ENCODE results near the gene OLFM4. TPM values are rescaled to one million over a fixed set of nuclear protein-coding genes. Genes with fewer than 3 reads are reported as not detected.

Gene OLFM4
- total RNA-seq, 1 donor from 2014 or later: 0.35 TPM

DNA sequence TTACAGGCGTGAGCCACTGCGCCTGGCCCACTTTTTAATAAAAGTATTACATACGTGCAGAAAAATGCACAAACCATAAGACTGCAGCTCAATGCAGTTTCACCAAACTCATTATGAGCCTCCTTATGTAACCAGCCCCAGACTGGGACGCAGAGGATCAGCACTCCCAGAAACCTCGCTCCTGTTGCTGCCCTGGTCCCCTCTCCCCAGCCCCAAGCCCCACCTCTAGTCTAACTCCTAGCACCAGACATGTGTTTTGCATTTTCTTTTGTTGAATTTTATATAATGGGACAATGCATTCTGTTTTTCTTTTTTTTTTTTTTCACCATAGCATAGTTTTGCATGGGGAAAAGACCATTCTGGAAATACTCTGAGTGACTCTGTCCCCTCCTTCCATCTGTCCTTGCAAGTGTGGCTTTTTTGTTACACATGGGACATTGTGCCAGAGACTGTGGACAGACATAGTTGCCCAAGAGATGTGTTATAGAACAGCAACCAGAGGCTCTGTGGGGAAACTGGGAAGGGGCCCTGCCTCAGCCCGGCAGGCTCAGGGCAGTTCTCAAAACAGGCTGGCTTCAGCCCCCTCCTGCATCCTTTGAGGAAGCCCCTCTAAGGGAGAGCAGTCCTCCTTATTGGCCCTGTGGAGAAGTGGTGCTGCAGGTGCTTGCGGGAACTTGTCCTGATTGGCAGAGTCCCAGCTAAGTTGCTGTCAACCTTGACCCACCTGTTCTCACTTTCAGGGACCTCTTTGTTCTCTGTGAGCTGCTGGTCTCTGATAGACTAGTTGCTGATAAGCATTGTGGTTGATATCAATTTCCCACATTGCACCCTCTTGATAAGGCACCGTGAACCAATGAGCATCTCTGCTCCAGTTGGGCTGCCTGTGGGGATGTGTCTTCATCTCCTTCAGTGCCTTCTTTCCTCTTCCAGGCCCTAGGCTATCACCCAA lies 13.8 kb upstream of the OLFM4 start:
- DNase-seq (ENCODE audit: low spot score) (no peak), ATAC-seq (no peak)

DNA sequence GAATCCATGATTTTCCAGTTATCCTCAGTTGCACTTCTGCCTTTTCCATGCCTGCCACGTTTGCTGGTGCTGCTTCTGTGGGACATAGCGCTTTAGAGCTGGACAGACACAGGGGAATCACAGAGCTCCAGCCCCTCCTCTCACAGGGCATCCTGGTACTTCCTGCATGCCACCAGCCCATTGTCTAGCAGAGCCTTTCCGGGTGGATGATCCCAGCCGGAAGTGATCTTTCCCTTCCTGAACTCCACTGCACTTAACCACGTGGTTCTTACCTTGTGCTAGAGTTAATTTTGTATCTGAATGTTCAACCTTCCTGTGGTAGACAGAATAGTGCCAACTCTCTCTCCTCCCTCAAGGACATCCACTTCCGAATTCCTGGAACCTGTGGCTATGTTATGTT lies 12.6 kb upstream of the OLFM4 start:
- ATAC-seq: no peak
- no peak for DNase-seq (ENCODE audit: low spot score)

DNA sequence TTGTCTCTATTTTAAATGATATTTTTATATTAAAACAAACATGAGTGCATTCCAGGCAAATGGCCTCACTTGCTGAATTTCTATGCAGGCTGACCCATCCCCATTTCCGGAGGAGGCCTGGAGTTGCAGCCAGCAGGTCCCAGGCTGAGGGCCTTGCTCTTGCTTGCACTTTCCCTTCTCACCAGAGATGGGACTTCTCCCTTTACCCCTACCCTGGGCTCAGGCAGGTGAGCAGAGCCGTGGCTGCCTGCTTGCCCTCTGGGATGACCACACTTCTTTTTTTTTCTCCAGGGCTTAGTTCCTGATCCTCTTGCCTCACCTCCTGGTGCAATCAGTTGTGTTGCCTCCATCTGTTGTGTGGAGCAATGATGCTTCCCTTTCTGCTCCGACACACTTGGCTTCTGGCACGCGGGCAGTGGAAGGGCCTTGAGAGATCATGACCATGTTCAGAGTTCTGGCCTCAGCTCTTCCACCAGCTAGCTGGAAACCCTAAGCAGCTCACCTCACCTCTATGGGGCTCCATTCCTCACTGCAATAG lies 11.1 kb upstream of the OLFM4 start:
- DNase-seq (ENCODE audit: low spot score) (no peak), ATAC-seq (no peak)

DNA sequence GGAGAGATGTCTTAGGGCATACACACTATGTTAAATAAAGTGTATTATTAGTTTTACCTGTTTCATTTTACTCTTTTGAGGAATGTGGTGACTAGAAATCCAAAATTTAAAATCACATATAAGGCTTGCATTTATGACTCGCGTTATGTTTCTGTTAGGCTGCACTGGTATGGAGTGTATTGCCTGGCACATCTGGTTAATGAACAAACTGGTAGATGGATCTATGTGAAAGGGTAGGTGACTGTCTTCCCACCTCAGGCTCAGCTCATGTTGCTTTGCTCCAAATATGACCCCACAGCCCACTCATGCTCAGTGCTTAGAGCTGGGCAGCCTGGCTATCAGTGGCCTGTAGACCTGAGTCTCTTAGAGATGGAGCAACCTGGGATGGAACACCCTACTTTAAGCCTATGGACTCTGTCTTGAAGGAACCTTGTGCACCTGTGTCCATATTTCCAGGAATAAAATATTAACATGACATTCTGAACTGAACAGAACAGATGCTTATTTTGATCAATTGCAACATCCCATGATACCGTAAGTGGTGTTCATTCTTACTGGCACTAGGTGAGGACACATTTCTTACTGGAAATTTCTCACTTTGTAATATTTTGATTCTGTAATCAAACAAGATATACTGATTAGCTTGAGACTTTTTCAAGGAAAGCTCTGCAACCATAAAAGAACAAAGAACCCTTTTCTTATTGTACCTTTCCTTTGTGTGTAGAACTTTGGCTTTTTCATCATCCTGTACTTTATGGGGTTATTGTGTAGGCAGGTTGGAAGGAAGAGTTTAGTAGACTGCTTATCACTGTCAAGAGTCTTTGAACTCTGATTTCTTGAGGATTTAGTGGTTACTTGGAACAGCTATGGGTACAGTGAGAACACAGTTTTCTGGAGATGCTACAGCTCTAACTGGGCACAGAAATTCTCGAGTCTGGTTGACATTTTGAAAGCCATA lies 9.6 kb upstream of the OLFM4 start:
- no peak for DNase-seq (ENCODE audit: low spot score)
- ATAC-seq: no peak

DNA sequence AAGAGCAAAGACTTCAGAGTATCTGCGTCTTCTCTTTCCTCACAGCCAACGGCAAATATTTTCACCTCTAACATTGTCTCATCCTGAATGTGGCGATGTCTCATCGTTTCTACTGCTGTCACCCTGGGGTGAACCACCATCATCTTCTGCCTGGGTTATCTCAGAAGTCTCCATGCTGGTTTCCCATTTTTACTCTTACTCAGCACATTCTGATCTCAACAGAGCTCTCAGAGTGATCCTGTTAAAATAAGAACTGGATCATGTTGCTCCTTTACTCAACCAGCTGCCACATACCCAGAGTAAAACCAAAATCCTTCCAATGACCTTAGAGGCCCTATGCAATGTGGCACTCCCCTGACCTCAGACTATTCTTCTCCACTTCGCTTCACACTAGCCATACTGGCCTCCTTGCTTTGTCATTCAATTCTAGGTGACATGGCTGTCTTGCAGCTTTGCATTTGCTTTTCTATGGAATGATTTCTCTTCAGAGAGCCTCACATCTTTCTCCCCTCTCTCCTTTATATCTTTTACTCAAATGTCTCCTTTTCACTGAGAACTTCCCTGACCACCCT lies 7.8 kb upstream of the OLFM4 start:
- no peak for ATAC-seq
- no peak for DNase-seq (ENCODE audit: low spot score)

DNA sequence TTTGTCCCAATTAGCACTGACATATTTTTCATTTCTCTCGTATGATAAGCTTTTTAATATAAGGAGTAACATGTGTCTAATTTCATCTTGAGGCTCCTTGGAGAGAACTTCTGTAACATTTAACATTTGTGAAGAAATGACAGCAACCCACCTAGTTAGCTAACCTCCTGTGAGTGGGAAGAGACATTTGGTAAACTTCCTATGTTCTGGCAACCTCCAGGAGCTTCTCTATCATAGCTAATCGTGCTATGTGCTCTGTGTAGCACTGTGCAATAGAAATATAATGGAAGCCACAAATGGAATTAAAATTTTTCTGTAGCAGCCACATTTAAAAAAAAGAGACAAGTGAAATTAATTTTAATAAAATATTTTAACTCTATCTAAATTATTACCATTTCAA lies 5.4 kb upstream of the OLFM4 start:
- DNase-seq (ENCODE audit: low spot score) (no peak), ATAC-seq (no peak)

DNA sequence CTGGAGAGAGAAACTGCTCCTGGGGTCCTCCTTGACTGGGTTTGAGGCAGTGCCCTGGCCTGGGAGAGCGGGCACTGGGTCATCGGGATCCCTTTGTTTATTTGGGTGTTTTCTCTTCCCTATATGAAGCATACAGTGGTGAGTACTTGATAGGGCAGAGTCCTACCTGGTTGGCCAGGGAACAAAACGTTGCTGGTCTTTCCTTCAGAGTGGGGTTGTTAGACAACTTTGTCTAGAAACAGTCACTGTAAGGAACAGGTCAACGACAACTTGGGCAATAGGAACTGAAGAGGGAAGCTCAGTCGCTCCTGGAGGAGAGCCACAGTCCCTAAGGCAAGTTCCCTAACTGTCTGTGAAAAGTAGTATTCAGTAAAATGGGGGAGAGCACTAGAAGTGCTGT lies 550 bp upstream of the OLFM4 start:
- DNase-seq (ENCODE audit: low spot score) (no peak), ATAC-seq (no peak)

DNA sequence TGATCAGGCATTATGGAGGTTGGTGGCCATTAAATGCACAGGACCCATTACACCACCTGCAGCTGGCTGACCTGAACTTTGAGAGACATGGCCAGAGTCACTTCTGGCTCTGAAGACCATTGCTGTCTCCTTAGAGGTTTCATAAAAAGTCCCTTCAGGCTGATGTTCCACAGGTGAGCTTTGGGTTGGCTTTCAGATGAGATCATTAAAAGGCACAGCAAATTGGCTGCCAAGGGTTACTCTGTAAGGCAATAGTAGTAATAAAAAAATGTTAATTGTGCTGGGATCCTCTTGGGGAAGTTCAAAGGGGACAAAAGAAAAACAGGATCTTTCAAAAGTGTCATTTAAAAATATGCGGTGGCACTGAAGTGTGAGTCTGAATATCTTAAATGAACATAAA lies 4.2 kb downstream of the OLFM4 start:
- ATAC-seq (no peak), DNase-seq (ENCODE audit: low spot score) (no peak)

DNA sequence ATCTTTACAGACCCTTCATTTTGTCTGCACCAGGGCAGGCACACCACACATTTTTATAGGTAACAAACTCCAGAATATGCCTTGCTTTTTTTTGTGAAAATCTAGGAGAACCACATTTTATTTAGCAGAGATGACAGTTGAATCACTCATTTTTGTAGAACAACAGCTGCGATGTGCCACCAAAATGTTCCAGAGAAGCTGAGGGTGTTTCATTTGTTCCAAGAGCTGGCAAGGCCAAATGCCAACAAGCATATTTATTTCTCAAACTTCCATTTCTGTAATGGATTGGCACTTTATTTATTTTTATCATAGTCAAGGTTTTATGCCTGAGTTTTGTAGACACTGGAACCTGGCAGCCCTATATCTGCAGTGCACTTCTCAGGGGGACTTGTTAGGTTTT lies 10.4 kb downstream of the OLFM4 start:
- ATAC-seq: no peak
- no peak for DNase-seq (ENCODE audit: low spot score)

DNA sequence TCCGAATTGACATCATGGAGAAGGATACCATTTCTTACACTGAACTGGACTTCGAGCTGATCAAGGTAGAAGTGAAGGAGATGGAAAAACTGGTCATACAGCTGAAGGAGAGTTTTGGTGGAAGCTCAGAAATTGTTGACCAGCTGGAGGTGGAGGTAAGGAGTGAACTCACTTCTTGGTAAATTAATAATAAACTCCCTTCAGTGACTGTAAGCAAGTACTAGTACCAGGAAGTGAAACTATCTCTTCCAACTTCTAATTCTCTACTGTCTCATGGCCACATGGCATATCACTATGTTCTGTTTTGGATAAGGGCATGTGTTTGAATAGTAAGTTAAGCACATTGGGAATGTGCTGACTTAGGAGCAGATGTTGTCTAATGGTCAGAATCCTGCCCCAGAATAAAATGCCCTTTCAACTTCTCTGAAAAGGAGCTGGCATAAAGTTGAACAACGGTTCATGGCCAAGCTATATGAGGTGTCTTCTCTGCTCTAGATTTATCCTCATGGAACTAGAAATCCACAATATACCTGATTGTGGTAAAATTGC lies 13.4 kb downstream of the OLFM4 start:
- ATAC-seq (no peak), DNase-seq (ENCODE audit: low spot score) (no peak)

DNA sequence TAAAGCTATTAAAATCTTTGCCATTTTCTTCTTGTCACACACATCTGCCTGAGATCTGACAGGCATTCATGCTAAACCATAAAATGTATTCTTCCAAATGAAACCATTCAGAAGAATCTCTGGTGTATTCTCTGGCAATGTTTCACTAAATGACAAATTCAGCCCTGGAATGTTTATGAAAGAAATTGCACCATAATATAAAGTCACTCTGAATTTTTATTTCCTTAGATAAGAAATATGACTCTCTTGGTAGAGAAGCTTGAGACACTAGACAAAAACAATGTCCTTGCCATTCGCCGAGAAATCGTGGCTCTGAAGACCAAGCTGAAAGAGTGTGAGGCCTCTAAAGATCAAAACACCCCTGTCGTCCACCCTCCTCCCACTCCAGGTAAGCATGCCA lies 14.3 kb downstream of the OLFM4 start:
- DNase-seq (ENCODE audit: low spot score) (no peak), ATAC-seq (no peak)

DNA sequence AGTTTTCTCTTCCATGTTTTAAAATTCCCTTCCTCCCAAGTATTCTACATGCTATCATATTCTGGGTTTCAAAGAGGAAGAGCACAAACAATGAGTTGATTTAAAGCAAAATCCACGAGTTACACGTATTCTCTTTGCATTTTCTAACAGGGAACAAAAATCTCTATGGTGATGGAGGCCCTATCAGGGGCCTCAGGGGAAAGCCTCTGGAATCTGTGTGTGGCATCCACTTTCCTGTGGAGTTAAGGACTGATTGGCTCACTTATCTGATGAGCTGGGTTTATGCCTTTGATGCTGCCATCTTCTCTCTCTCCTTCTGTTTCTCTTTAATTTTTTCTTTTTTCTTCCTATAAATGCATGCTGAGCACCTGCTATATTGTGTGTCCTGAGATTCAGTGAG lies 14.8 kb downstream of the OLFM4 start:
- no peak for DNase-seq (ENCODE audit: low spot score)
- ATAC-seq: no peak

DNA sequence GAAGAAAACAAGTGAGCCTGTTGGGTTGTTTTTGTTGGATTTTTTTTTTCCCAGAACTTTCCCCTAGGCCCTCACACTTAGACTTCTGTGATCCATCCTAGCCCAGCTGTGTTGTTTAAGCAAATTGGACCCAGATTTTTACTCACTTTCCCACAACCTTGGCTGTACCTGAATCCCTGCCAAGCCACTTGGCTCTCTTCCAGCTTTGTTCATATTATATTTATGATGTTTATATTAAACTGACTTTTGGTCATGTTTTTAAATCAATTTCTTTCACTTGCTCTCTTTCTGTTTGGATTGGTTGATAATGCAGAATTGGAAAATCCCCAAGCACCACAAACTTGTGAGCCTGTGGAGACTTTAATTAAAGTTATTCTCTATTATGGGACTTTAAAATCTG lies 16.6 kb downstream of the OLFM4 start:
- DNase-seq (ENCODE audit: low spot score) (no peak), ATAC-seq (no peak)

DNA sequence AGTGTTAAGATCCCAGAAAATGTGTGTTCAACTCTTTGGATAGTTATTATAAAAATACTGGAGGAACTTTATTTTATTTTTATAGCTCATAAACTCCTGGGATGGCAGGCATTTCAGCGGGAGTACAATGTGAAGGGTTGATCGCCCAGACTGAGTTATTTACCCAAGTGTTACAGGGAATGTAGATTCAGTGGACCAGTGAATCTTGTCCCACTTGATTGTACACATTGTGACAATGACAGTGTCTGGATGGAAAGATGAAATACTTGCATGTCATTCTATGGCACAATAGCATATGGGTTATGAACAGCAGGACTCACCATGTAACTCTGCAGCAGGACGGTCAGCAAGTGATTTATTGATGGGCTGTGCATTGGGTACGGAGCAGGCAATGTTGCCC lies 20.3 kb downstream of the OLFM4 start:
- DNase-seq (ENCODE audit: low spot score) (no peak), ATAC-seq (no peak)

DNA sequence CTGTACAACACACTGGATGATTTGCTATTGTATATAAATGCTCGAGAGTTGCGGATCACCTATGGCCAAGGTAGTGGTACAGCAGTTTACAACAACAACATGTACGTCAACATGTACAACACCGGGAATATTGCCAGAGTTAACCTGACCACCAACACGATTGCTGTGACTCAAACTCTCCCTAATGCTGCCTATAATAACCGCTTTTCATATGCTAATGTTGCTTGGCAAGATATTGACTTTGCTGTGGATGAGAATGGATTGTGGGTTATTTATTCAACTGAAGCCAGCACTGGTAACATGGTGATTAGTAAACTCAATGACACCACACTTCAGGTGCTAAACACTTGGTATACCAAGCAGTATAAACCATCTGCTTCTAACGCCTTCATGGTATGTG lies 21.5 kb downstream of the OLFM4 start:
- DNase-seq (ENCODE audit: low spot score) (no peak), ATAC-seq (no peak)

DNA sequence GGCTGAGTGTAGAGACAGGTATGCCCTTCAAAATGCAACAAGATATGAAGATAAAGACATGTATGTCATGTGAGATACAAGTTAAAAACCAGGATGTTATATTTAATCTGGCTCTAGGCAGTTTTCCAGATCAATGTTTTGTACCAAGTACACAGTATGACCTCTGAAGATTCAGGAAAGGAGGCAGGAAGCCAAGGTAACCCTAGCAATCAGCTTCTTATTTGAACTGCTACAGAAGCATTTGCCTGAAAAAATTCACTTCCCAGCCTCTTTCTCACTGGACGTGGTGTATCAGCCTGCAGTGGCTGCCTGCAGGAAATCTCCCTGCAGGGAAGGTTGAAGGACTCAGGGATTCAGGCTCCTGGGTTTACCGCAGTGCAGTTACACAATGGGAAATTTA lies 24.1 kb downstream of the OLFM4 start:
- ATAC-seq (no peak), DNase-seq (ENCODE audit: low spot score) (no peak)

DNA sequence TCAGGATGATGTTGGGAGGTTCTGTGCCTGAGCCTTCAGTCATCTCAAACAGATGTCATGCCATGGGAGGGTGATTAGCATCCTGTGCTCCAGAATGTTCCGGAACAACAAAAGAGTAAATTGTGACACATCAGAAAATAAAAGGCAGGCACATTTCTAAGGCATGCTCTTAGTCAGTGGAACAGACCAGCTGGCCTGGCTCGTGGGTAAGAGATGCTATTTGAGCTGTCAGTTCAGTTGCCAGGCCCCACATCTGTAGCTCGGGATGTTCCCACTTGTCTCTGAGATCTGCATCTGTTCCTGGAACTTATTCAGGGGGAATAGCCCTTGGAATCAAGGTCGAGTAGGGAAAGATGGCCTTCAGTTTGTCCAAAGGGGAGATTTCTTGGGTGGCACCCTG lies 26.0 kb downstream of the OLFM4 start:
- DNase-seq (ENCODE audit: low spot score): no peak
- no peak for ATAC-seq

DNA sequence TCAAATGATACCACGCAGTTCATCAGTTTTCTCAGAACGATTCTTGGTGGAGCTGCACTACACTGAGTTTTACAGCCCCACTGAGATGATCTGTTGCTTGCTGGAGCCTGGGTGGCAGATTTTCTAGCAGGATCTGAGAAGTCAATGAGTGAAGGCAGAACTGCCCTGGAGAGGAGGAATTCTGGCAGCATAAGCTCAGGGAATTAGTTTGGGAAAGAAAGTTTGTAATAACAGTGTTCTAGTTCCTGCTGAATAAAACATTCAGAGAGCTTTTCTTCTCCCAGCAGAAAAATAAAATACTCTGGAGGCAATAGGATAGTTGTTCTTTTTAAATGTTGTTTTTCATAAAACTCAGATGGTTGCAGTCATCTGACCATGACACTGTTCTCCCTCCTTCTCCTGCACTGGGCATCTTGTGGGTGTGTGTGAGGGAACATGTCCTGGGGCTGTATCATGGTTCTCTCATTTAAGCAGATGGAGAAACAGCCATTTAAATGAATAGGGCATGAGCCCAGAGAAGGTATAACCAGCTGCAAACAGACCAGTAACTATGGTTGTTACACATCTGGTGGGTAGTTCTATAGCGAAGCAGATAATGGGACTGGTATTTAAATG lies 29.6 kb downstream of the OLFM4 start:
- DNase-seq (ENCODE audit: low spot score): no peak
- ATAC-seq: no peak

DNA sequence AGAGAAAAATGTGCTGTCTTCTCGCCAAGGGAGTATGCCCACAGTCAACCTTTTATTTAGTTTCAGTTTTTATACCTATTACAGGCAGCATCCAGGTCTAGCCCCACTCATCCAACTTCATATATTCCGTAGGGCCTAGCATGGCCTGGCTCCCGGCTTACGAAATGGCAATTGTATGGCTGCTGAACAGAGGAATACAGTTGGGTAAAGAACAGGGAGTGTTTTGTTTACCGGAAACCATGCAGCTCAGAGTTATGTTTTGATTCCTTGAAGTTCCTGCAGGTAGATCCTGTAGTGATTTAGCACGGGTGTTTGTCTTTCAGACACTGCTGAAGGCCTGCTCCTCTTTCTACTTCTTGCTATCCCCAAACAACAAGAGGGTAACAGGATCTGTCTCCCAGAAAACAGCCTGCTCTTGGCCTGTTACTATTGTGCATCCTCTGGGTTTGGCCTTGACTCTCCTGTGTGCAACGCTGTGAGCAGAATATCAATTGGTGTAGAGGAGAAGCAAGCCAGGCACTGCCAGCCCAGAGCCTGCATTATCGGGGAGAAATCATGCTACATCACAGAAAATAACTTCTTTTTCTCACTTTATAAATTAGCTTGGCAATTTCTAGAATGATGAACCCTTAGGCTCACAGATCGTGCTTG lies 32.4 kb downstream of the OLFM4 start:
- ATAC-seq: no peak
- no peak for DNase-seq (ENCODE audit: low spot score)

DNA sequence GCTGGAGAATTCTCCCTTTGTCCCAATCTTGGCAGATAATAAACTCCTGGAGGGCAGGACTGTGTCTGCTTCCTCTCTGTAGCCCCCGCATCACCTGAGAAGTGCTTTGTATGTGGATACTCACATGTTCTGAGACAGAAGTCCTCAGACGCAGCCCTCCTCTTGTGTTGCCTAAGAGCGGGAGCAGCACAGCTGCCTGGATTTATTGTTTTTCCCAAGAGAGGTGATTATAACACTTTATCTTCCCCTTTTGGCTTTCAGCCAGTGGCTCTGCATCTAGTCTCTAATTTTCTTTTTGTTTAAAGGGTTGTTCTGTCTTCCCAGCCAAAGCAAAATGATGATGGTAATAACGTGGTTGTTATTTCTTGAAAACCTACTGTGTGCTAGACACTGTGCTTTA lies 36.1 kb downstream of the OLFM4 start:
- ATAC-seq (no peak), DNase-seq (ENCODE audit: low spot score) (no peak)
